Measurements from ENCODE around the gene DCK.

DCK gene

GRCh38 chr4:70993181-70994068 is at the start of gene DCK:
TSS of gene DCK (plus strand) at chr4:70993649. CDS start at chr4:70993836, 187 bp downstream.
- no peaks in the 10 kb centered on the region for H3K27me3 ChIP-seq (replicated peaks; ENCODE audit: control insufficient read depth, insufficient read depth, low read length)
- H3K36me3 ChIP-seq (ENCODE audit: control insufficient read depth, insufficient read depth, low read length), result no peaks in the 10 kb centered on the region
- DNase-seq (ENCODE audit: extremely low read depth, insufficient read length), result peak; percentile 97
- no peak for TF ChIP-seq CTCF (IDR thresholded peaks at IDR 0.05; ENCODE audit: insufficient read depth, low read length, poor library complexity, severe bottlenecking)
- H3K4me3 ChIP-seq (replicated peaks; ENCODE audit: low read depth, low read length), result peak within 1 kb of the TSS; percentile 72

- TF ChIP-seq CTCF (IDR thresholded peaks at IDR 0.05; ENCODE audit: insufficient read depth, low read length, poor library complexity, severe bottlenecking), result no peak
- H3K4me3 ChIP-seq (replicated peaks; ENCODE audit: low read depth, low read length), result no peak overlapping the region
- DNase-seq (ENCODE audit: extremely low read depth, insufficient read length), result no peak
- H3K27me3 ChIP-seq (replicated peaks; ENCODE audit: control insufficient read depth, insufficient read depth, low read length), result no peaks in the 10 kb centered on the region
- no peaks in the 10 kb centered on the region for H3K36me3 ChIP-seq (ENCODE audit: control insufficient read depth, insufficient read depth, low read length)
These were observed 48.4 kb upstream of the DCK start for GRCh38 chr4:70945046-70945445.

GRCh38 chr4:70945452-70946055 is 47.9 kb upstream of the DCK start:
- no peaks in the 10 kb centered on the region for H3K27me3 ChIP-seq (replicated peaks; ENCODE audit: control insufficient read depth, insufficient read depth, low read length)
- H3K4me3 ChIP-seq (replicated peaks; ENCODE audit: low read depth, low read length), result no peak overlapping the region
- TF ChIP-seq CTCF (IDR thresholded peaks at IDR 0.05; ENCODE audit: insufficient read depth, low read length, poor library complexity, severe bottlenecking), result no peak
- no peaks in the 10 kb centered on the region for H3K36me3 ChIP-seq (ENCODE audit: control insufficient read depth, insufficient read depth, low read length)
- no peak for DNase-seq (ENCODE audit: extremely low read depth, insufficient read length)

- no peak for TF ChIP-seq CTCF (IDR thresholded peaks at IDR 0.05; ENCODE audit: insufficient read depth, low read length, poor library complexity, severe bottlenecking)
These were observed 46.5 kb upstream of the DCK start for GRCh38 chr4:70946939-70947338.

GRCh38 chr4:70948665-70949260 is 44.7 kb upstream of the DCK start:
- no peak for DNase-seq (ENCODE audit: extremely low read depth, insufficient read length)
- Histone ChIP-seq H3K4me3 (replicated peaks; ENCODE audit: low read depth, low read length) (no peak overlapping the region), H3K36me3 (ENCODE audit: control insufficient read depth, insufficient read depth, low read length) (no peaks in the 10 kb centered on the region), H3K27me3 (replicated peaks; ENCODE audit: control insufficient read depth, insufficient read depth, low read length) (no peaks in the 10 kb centered on the region)
- TF ChIP-seq CTCF (IDR thresholded peaks at IDR 0.05; ENCODE audit: insufficient read depth, low read length, poor library complexity, severe bottlenecking), result peak; percentile 35

More at GRCh38 chr4:70946939-70947338, 46.5 kb upstream of the DCK start:
- Histone ChIP-seq H3K36me3 (ENCODE audit: control insufficient read depth, insufficient read depth, low read length) (no peaks in the 10 kb centered on the region), H3K27me3 (replicated peaks; ENCODE audit: control insufficient read depth, insufficient read depth, low read length) (no peaks in the 10 kb centered on the region), H3K4me3 (replicated peaks; ENCODE audit: low read depth, low read length) (no peak overlapping the region)
- DNase-seq (ENCODE audit: extremely low read depth, insufficient read length), result no peak

Data from GM06990 (cell line).